Ammon's horn (tissue), 1 donor: ENCODE measurements around the gene PTPN4.

Experiments
- DNase-seq: peaks from one replicate; pipeline ENCODE4 v3.0.0-alpha.2; 2016; ENCODE audit warnings: low spot score

PTPN4 gene

GRCh38 chr2:119809339-119810048 is 49.8 kb downstream of the PTPN4 start:
- DNase-seq = no peak

DNA sequence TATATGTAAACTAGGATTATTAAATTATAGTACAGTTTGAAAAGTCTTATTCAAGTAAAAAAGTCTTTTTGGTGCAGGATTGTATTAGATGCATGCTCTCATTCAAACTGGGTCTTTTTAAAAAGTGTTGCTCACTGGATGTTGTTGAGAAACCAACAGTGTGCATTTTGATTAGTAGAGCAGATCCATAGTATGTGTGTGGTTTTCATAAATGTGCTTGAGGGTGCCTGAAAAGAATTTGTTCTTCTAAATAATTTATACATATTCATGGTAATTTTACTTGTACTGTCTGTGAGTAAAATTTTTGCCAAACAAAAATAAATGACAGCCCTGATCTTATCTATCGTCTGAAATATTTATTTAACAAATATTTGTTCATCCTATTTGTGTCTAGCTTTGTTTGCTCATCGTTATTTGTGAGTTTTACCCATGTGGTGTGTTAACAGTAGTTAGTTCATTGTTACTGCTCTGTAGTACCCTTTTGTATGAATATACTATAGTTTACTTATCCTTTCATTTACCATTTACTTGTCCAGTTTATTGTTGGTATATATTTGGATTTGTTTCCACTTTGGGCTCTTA is 50.4 kb downstream of the PTPN4 start:
- DNase-seq = no peak

DNA sequence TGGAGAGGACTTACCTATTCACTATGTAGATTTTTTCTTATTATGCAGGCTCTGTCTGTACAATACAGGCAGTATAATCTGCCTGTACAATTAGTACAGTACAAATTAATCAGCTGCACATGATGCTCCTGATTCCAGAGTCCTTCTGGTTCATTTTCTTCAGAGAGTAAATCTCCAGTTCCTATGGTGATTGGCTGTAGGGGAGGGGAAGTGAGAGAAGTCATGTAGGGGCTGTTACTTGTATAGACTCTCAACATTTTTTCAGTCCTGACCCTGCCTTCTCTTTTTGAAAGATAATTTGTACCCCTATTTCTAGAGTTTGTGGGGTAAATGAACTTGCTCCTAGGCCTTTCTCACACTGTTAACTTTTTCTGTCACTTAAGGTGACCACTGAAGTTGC is 54.5 kb downstream of the PTPN4 start:
- no peak for DNase-seq

DNA sequence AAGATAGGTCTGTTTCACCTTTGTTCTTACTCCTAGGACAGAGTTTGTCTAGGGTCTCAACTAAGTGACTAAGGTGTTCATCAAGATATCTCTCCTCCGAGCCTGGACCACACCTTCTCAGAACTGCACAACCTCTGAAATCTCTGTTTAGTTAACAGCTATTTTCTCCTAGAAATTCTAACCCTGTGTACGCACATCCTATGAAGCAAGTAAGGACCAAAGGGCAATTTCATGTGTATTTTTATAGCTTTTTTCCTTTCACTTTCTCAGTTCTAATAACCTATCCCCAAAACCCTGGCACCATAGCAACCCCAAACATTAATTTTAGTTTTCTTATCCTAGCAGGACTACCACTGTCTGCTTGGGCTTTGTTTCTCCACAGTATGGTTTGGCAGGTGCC is 59.1 kb downstream of the PTPN4 start:
- DNase-seq = no peak

GRCh38 chr2:119819846-119820245 is 60.1 kb downstream of the PTPN4 start:
- DNase-seq = no peak

DNA sequence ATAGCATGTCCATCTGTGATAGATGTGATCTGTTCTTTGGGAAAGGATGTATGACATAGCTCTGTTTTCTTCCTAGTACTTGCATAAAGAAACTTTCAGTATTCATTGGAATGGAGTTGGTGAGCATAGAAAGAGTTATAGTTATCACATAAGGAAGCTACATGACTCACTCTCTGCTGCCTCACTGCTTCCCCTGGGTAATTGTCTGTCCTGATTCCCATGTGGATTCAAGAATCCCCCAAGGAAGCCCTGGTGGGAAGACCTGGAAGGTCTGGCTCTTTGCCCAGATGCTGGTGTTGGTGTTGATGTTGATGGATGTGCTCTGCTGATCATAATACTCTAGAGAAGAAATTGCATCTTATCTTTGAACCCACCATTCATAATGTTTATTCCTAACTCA is 60.6 kb downstream of the PTPN4 start:
- DNase-seq = no peak

- DNase-seq = no peak
Measured at GRCh38 chr2:119821266-119821665, 61.5 kb downstream of the PTPN4 start.

- peak; percentile 41 for DNase-seq
Measured at GRCh38 chr2:119823734-119824334, 64.1 kb downstream of the PTPN4 start.

DNA sequence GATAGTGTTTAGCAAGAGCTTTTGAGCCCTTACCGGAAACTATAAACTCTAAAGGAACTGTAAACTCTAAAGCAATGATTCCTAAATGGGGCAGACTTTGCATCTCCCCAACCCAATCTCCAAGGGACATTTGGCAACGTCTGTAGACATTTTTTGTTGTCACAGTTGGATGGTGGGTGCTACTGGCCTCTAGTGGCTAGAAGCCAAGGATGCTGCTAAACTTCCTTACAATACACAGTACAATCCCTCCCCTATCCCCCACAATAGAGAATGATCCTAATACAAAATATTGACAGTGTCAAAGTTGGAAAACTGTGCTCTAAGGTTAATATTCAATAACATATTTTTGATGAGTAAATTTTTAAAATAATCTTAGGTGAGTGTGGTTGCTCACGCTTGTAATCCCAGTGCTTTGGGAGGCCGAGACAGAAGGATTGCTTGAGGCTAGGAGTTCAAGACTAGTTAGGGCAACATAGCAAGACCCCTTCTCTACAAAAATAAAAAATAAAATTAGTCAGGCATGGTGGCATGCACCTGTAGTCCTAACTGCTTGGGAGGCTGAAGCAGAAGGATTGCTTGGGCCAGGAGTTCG is 66.7 kb downstream of the PTPN4 start:
- peak; percentile 67 for DNase-seq

GRCh38 chr2:119827866-119828507 is 68.3 kb downstream of the PTPN4 start:
- DNase-seq = no peak

DNA sequence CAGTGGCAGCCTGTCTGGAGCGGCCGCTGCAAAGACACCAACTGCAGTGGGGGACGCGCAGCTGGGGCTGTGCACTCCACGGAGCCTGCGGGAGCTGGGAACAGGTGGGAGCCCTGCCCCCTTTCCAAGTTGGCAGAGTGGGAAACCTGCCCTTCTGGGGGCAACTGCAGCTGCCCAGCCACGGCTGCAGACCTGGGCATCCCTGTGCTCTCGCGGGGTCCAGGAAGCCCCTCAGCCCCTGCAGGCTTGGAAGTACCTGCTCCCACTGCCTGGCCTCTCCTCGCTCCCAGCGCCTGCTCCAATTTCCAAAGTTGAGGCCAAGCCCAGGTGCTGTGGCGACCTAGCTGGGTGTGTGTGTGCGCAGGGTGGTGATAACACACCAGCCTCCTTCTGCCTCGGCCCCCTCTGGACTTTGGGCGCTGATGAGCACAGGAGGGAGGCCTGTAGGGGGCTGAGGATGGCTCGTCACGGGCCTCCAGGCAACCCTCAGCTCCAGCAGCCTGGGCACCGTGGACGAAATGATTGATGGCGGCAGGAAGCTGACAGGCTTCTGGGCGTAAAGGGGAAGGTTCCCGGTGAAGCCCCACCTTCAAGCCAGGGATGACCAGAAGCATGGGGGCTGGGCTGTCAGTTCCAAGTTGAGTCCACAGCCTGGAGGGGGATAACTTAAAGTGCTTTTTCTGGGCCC is 76.9 kb downstream of the PTPN4 start:
- DNase-seq = no peak

DNA sequence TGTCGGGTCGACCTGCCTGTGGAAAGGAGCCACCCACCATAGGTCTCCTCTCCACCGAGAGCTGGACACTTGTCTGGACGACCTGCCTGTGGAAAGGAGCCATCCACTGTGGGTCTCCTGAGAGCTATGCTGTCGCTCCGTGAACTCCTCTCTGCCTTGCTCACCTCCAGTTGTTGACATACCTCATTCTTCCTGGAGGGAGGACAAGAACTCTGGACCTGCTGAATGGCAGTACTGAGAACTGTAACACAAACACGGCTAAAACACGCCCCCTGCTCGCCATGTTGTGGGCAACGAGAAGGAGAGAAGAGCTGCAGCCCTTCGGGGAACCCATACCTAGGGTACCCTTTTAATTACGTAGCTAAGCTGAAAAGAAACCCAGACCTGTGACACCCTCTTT is 77.6 kb downstream of the PTPN4 start:
- no peak for DNase-seq

DNA sequence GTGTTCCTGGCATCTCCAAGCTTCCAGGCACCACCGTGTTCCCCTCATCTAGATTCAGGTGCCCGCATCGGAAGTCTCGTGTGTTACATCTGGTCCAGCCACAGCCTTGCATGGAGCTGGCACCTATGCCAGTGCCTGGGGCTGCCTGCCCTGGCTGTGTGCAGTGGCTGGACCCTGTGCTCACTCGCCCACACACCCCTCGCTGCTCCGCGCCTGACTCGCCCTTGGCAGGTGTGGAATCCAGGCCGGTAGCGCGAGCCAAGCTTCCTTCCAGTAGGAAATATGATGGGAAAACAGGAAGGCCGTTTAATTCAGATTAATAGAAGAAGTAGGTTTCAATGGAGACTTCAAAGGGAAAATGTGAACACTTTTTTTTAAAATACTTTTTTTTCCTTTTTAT is 78.0 kb downstream of the PTPN4 start:
- no peak for DNase-seq

DNA sequence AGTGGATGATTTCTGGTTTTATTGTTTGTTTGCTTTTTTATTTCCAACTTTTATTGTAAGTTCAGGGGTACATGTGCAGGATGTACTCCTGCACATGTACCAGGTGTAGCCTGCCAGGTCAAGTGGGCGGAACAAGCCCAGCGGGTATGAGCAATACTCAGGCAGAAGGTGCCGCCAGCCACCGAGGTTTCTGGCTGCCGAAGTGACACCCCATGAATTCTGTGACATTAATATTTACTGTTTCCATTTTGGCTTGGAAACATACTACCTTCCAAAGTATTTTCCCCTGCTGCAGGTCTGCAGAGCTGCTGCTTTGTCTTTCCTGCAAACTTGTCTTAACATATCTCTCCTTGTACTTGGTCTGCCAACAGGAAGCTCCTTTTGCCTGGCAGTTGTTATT is 78.5 kb downstream of the PTPN4 start:
- no peak for DNase-seq

GRCh38 chr2:119841550-119841949 is 81.8 kb downstream of the PTPN4 start:
- DNase-seq = no peak

GRCh38 chr2:119846021-119846420 is 86.3 kb downstream of the PTPN4 start:
- no peak for DNase-seq

GRCh38 chr2:119849838-119850565 is 90.3 kb downstream of the PTPN4 start:
- no peak for DNase-seq

- no peak for DNase-seq
Measured at GRCh38 chr2:119852214-119852613, 92.5 kb downstream of the PTPN4 start.

- no peak for DNase-seq
Measured at GRCh38 chr2:119853777-119854399, 94.2 kb downstream of the PTPN4 start.

- DNase-seq = no peak
Measured at GRCh38 chr2:119856469-119856901, 96.8 kb downstream of the PTPN4 start.

GRCh38 chr2:119857742-119858141 is 98.0 kb downstream of the PTPN4 start:
- DNase-seq = no peak
